Stimulated activated CD4-positive, alpha-beta T cell treated with anti-CD3 and anti-CD28 coated beads, TNF-alpha, amount 100 ng/mL, for 4 hours (primary cell): Measurements from ENCODE around the gene IGSF6.
"Not testable (repeated sequence)": the region's sequence is repeated elsewhere in the genome, so short reads cannot be mapped to it uniquely, and the experiment has no call there.

ENCODE experiments used
- DNase-seq, 3 experiments: peaks; one replicate each; pipeline ENCODE4 v3.0.0-alpha.2; 2020; ENCODE audit warnings: low read depth in 3 of 3

Gene IGSF6

DNA sequence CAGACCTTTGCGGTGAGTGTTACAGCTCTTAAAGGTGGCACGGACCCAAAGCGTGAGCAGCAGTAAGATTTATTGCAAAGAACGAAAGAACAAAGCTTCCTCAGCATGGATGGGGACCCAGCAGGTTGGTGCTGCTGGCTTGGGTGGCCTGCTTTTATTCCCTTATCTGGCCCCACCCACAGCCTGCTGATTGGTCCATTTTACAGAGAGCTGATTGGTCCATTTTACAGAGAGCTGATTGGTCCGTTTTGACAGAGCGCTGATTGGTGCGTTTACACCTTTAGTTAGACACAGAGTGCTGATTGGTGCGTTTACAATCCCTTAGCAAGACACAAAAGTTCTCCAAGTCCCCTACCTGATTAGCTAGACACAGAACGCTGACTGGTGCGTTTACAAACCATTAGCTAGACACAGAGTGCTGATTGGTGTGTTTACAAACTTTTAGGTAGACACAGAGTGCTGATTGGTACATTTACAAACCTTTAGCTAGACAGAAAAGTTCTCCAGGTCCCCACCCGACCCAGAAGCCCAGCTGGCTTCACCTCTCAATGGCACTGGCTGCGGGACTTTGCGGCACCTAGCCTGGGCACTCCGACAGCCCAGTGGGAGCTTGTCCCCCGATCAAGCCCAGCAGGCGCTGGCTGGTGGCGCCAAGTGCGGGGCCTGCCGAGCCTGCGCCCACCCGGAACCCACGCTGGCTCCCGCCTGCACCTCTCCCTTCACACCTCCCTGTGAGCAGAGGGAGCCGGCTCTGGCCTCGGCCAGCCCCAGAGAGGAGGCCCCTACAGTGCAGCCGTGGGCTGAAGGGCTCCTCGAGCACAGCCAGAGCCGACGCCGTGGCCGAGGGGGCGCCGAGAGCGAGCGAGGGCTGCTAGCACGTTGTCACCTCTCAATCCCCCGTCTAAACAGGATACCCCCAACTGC is 22.5 kb downstream of the IGSF6 start:
- DNase-seq, result not testable (repeated sequence)

DNA sequence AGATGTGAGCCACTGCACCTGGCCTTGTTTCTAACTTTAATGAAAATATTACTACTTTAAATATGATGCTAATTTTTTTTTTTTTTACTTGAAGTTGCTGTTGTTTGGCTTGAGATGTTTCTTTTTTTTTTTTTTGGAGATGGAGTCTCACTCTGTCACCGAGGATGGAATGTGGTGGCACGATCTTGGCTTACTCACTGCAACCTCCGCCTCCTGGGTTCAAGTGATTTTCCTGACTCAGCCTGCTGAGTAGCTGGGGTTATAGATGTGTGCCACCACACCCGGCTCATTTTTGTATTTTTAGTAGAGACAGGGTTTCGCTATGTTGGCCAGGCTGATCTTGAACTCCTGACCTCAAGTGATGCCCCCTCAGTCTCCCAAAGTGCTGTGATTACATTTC is 23.6 kb downstream of the IGSF6 start:
- no peak for DNase-seq

DNA sequence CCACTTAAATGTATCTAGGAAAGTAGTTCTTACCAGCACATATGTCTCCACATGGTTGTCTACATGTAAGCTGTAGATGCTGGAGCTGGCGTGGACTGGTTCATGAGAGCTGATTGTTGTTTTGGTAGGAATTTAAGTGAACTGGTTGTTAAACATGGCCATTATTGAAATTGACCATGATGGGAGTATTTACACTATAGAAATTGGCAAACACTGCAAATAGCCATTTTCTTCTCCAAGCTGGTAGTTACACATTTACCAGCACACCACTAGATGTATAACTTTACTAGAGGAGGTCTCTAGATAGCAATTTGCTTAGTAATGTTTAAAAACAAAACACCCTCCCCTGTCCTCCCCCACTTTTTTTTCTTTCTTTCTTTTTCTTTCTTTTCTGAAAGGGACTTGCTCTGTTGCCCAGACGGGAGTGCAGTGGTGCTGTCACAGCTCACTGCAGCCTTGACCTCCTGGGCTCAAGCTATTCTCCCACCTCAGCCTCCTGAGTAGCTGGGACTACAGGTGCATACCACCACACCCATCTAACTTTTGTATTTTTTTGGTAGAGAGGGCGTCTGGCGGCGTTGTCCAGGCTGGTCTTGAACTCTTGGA is 24.2 kb downstream of the IGSF6 start:
- no peak for DNase-seq

- no peak for DNase-seq
Observed at GRCh38 chr16:21626659-21627277, 25.6 kb downstream of the IGSF6 start.

GRCh38 chr16:21625026-21625425 is 27.4 kb downstream of the IGSF6 start:
- DNase-seq, result no peak

GRCh38 chr16:21622545-21622944 is 29.9 kb downstream of the IGSF6 start:
- no peak for DNase-seq

- DNase-seq, result no peak
Observed at GRCh38 chr16:21620592-21620991, 31.8 kb downstream of the IGSF6 start.

DNA sequence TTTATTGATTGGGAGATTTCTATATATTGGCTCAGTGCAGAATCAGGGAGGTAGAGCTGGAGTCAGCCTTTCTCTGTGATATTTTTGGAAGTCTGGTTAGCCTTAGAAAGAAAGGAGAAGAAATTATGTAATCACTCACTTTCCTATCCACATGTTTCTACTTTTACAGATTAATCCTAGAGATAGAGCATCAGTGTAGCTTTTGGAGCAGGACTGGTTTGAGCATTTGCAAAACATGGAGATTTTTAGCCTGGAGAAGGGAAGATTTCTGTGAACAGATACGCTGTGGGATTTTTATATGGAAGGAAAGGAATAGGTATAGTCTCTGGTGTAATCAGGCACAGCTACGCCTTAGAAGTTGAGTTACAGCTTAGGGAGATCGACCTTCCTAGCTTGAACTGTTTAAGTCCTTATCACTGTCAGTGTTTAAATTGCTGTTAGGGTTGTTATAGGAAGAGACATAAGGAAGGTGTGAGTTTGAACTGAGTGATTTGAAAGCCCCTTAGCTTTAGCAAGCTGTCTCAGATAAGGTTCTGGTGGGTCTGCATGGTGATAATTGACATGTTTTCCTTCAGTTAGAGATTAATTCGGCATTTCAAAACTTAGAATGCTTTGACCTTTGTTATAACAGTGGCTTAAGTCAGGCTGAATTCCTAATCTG is 32.5 kb downstream of the IGSF6 start:
- no peak for DNase-seq

DNA sequence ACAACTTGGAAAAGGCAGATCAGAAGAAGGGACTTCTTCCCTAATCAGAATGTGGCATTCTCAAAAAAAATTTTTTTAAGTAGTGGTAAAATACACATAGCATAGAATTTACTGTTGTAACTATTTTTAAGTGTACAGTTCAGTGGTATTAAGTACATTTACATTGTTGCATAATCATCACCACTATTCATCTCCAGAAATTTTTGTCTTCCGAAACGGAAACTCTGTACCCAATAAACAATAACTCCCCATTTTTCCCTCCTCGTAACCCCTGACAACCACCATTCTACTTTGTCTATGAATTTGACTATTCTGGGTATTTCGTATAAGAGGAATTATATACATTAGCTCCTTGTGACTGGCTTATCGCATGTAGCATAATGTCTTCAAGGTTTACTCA is 34.1 kb downstream of the IGSF6 start:
- DNase-seq, result no peak

DNA sequence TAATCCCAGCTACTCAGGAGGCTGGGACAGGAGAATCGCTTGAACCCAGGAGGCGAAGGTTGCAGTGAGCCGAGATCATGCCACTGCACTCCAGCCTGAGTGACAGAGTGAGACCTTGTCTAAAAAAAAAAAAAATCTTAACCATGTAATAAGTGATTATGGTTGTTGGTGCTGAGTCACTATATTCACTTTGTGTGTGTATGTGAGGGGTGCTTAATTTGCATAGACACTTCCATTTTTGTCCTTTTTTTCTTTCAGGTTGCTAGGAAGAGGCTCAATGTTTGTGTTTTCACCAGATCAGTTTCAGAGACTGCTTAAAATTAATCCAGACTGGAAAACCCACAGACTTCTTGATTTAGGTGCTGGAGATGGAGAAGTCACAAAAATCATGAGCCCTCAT is 34.8 kb downstream of the IGSF6 start:
- no peak for DNase-seq

GRCh38 chr16:21614896-21615295 is 37.5 kb downstream of the IGSF6 start:
- no peak for DNase-seq

- no peak for DNase-seq
Observed at GRCh38 chr16:21613781-21614180, 38.6 kb downstream of the IGSF6 start.

DNA sequence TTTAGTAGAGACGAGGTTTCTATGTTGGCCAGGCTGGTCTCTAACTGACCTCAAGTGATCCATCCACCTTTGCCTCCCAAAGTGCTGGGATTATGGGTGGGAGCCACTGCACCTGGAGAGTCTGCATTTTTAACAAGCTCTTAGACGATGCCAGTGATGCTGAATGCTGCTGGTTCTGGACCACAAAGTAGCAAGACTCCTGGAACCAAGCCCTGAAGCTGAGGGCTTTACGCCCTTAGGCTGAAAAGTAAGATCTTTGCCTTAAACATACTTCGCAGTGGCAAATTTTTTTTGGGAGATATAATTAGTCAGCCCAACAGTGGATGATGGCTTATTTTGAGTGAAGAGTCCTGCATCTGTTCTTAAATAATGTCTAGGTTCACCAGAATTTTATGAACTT is 39.0 kb downstream of the IGSF6 start:
- DNase-seq, result no peak

- no peak for DNase-seq
Observed at GRCh38 chr16:21611556-21612384, 40.6 kb downstream of the IGSF6 start.

- DNase-seq, result no peak
Observed at GRCh38 chr16:21611198-21611555, 41.2 kb downstream of the IGSF6 start.

- DNase-seq, result no peak
Observed at GRCh38 chr16:21610766-21611165, 41.6 kb downstream of the IGSF6 start.

GRCh38 chr16:21610006-21610544 is 42.3 kb downstream of the IGSF6 start:
- DNase-seq, result no peak

DNA sequence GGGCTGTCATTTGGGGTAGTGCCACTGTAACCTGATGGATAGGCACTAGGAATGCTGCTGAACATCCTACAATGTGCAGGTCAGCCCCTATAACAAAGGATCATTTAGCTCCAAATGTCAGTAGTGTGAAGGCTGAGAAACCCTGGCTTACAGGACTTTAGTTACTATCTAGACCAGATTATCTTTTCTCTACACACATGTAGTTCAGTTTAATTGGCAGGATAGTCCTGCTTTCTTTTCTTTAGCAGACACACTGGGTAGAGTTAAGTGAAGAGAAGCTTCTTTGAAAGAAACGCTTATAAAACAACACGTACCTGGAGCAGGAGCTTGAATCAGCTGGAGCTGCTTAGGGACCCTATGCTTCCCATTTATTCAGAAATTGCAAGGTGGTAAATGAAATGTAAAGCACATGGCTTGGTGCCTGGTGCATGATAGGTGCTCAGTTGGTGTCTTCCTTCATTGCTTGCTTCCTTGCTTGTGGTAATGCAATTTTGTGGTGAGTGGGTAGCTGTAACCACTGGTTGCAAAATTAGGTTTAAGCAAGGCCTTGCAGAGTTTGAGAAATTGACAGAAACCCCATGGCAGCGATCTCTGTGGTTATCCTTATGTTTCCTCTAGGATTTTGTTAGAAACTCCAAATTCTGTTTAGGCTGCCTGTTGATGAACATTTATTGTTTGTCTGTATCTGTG is 43.6 kb downstream of the IGSF6 start:
- no peak for DNase-seq

- not testable (repeated sequence) for DNase-seq
Observed at GRCh38 chr16:21605848-21606247, 46.6 kb downstream of the IGSF6 start.

DNA sequence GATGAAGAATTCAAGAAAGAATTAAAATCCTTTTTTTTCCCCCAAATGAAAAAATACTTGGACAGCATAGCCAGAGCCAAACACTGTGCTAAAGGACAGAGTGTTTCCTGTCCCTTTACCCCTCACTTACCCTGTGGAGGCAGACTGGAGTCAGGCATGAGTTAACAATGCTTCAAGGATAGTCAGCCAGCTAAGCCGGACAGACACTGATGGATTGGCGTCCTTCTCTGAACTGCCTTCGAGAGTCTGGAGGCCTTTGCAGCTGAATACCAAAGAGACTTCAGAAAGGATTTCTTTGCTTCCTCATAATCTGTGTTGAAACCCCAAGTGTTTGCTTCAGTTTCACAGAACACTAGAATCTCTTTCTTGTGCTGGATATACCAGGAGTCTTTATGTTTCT is 48.5 kb downstream of the IGSF6 start:
- no peak for DNase-seq

GRCh38 chr16:21602785-21603184 is 49.6 kb downstream of the IGSF6 start:
- DNase-seq, result no peak
